NCI-H2029 (cell line): ENCODE results near the gene RNF40.
"Not testable (repeated sequence)": the region's sequence is repeated elsewhere in the genome, so short reads cannot be mapped to it uniquely, and the experiment has no call there.

ENCODE experiments used
- DNase-seq: peaks from one replicate; lab custom pipeline; 2025; lab: John Stamatoyannopoulos, UW

The RNF40 gene

GRCh38 chr16:30782486-30783279 lies 20.6 kb downstream of the RNF40 start:
- no peak for DNase-seq

- no peak for DNase-seq
These were observed 21.4 kb downstream of the RNF40 start for GRCh38 chr16:30783280-30784109.

GRCh38 chr16:30784215-30784614 lies 22.1 kb downstream of the RNF40 start:
- no peak for DNase-seq

- DNase-seq, result no peak
These were observed 23.3 kb downstream of the RNF40 start for GRCh38 chr16:30785126-30786106.

- DNase-seq, result no peak
These were observed 24.2 kb downstream of the RNF40 start for GRCh38 chr16:30786115-30786935.

- no peak for DNase-seq
These were observed 25.0 kb downstream of the RNF40 start, which contains the start of gene ZNF629 for GRCh38 chr16:30786936-30787612. TSS of gene ZNF629 (minus strand) at chr16:30787205. CDS start at chr16:30784482, 2,723 bp downstream.

GRCh38 chr16:30787613-30788378 lies 25.7 kb downstream of the RNF40 start:
- no peak for DNase-seq

- no peak for DNase-seq
These were observed 31.5 kb downstream of the RNF40 start for GRCh38 chr16:30793508-30794069.

- no peak for DNase-seq
These were observed 32.5 kb downstream of the RNF40 start for GRCh38 chr16:30794634-30795033.

GRCh38 chr16:30797670-30798309 lies 35.7 kb downstream of the RNF40 start:
- no peak for DNase-seq

GRCh38 chr16:30802936-30803335 lies 40.8 kb downstream of the RNF40 start:
- DNase-seq, result no peak

- no peak for DNase-seq
These were observed 42.9 kb downstream of the RNF40 start for GRCh38 chr16:30805056-30805369.

GRCh38 chr16:30805370-30806169 lies 43.4 kb downstream of the RNF40 start:
- DNase-seq, result peak; percentile 72

- DNase-seq, result no peak
These were observed 46.0 kb downstream of the RNF40 start for GRCh38 chr16:30808146-30808545.

- DNase-seq, result not testable (repeated sequence)
These were observed 46.8 kb downstream of the RNF40 start for GRCh38 chr16:30808890-30809426.

- DNase-seq, result not testable (repeated sequence)
These were observed 47.6 kb downstream of the RNF40 start for GRCh38 chr16:30809675-30810074.

GRCh38 chr16:30813821-30814189 lies 51.7 kb downstream of the RNF40 start:
- DNase-seq, result no peak

- DNase-seq, result no peak
These were observed 54.6 kb downstream of the RNF40 start for GRCh38 chr16:30816769-30817168.
